K562 (cell line): ENCODE results near the gene UTP14A. TPM values are rescaled to one million over a fixed set of nuclear protein-coding genes. Genes with fewer than 3 reads are reported as not detected.

Source experiments
- ADNP ChIP-seq: fragments of 200-800 bp; sonication (Bioruptor generic); IDR thresholded peaks from 2 replicates; pipeline ENCODE4 v1.6.1; 2016; ENCODE audit warnings: missing genetic modification characterization, missing compliant biosample characterization
- BRF2 ChIP-seq: IDR thresholded peaks from 3 replicates; pipeline ENCODE4 v1.6.1; 2011; ENCODE audit warnings: borderline replicate concordance, mild to moderate bottlenecking; ENCODE audit not compliant: insufficient read length, insufficient read depth
- CBX8 ChIP-seq: fragments of 200-600 bp; sonication (generic); IDR thresholded peaks from 2 replicates; pipeline ENCODE4 v1.6.1; 2012; ENCODE audit warnings: borderline replicate concordance, mixed run types, low read depth, mild to moderate bottlenecking, moderate library complexity, mixed read lengths, low read length, control low read depth, inconsistent platforms; ENCODE audit not compliant: poor library complexity, severe bottlenecking; ENCODE audit errors: extremely low read depth
- CCNT2 ChIP-seq: IDR thresholded peaks from 2 replicates; pipeline ENCODE4 v1.6.1; 2011; ENCODE audit warnings: borderline replicate concordance, low read depth, mild to moderate bottlenecking, moderate library complexity, mixed read lengths, low read length; ENCODE audit not compliant: insufficient read length; ENCODE audit errors: extremely low read depth
- HDAC1 ChIP-seq, 2 experiments: fragments of 450-650 bp; IDR thresholded peaks; 2 replicates each; pipeline ENCODE4 v1.6.1; 2016 to 2017; ENCODE audit warnings: inconsistent platforms in 1 of 2, mild to moderate bottlenecking in 1 of 2, moderate library complexity in 1 of 2
- MTA1 ChIP-seq: fragments of 450-650 bp; IDR thresholded peaks from 2 replicates; pipeline ENCODE4 v1.6.1; 2017; ENCODE audit warnings: borderline replicate concordance
- NFE2 ChIP-seq: IDR thresholded peaks from 2 replicates; pipeline ENCODE4 v1.6.1; 2014; ENCODE audit warnings: antibody characterized with exemption, low read depth
- NFRKB ChIP-seq: fragments of 450-650 bp; IDR thresholded peaks from 2 replicates; pipeline ENCODE4 v1.6.1; 2016; ENCODE audit warnings: low read depth
- PML ChIP-seq: IDR thresholded peaks from 2 replicates; pipeline ENCODE4 v1.6.1; 2012; ENCODE audit warnings: low read length, inconsistent platforms
- PTRF ChIP-seq: fragments of 450-650 bp; IDR thresholded peaks from 2 replicates; pipeline ENCODE4 v1.6.1; 2016; ENCODE audit warnings: mild to moderate bottlenecking, missing genetic modification characterization, missing compliant biosample characterization
- SAFB ChIP-seq: fragments of 200-400 bp; formaldehyde crosslinking; IDR thresholded peaks from 2 replicates; pipeline ENCODE4 v1.6.1; 2017; ENCODE audit warnings: low read depth, low read length, borderline replicate concordance
- SAFB2 ChIP-seq: fragments of 200-400 bp; formaldehyde crosslinking; IDR thresholded peaks from 2 replicates; pipeline ENCODE4 v1.6.1; 2018; ENCODE audit warnings: borderline replicate concordance, low read length, low read depth, moderate library complexity; ENCODE audit not compliant: severe bottlenecking
- TCFL5 ChIP-seq: fragments of 250-450 bp; sonication (Bioruptor Pico); conservative IDR thresholded peaks from 2 replicates; pipeline ENCODE4 v1.6.1; 2021; ENCODE audit warnings: mild to moderate bottlenecking, moderate library complexity, matching md5 sums
- THRAP3 ChIP-seq: fragments of 450-650 bp; IDR thresholded peaks from 2 replicates; pipeline ENCODE4 v1.6.1; 2016; ENCODE audit warnings: mild to moderate bottlenecking, inconsistent platforms, borderline replicate concordance
- ZBTB11 ChIP-seq, 3 experiments: fragments of 200-800 bp in 1 of 3; fragments of 250-450 bp in 1 of 3; fragments of 450-650 bp in 1 of 3; sonication (Bioruptor Pico) in 1 of 3; sonication (Bioruptor generic) in 1 of 3; formaldehyde crosslinking in 1 of 3; IDR thresholded peaks; 2 replicates each; pipeline versions ENCODE4 v1.6.1 to v1.8.0; 2016 to 2022; ENCODE audit warnings: mild to moderate bottlenecking in 2 of 3, missing genetic modification characterization in 2 of 3, missing compliant biosample characterization in 1 of 3, moderate library complexity in 1 of 3
- ZBTB43 ChIP-seq: sonication (generic); formaldehyde crosslinking; IDR thresholded peaks from 2 replicates; pipeline ENCODE4 v1.8.0; 2023; ENCODE audit warnings: mild to moderate bottlenecking, missing genetic modification reagents
- ZNF253 ChIP-seq: fragments of 250-450 bp; sonication (Bioruptor Pico); conservative IDR thresholded peaks from 2 replicates; pipeline ENCODE4 v1.6.1; 2021; ENCODE audit warnings: mild to moderate bottlenecking
- ZNF316 ChIP-seq: fragments of 450-650 bp; IDR thresholded peaks from 2 replicates; pipeline ENCODE4 v1.6.1; 2016
- ZNF324 ChIP-seq: fragments of 250-450 bp; sonication (Bioruptor Pico); IDR thresholded peaks from 2 replicates; pipeline ENCODE4 v1.4.0; 2020; ENCODE audit warnings: mild to moderate bottlenecking
- polyA plus RNA-seq, 8 experiments: library from polyadenylated mRNA; depleted of rRNA in 4 of 8; stranded (reverse) in 5 of 8; unstranded in 3 of 8; fragments of >200 nt; fragmentation: Nextera tagmentation in 2 of 8; fragmentation: Illumina TruSeq in 1 of 8; extraction: Ambion mirVana in 2 of 8; extraction: Trizol in 1 of 8; gene quantifications; 2 replicates each; pipeline versions ENCODE4 v1.2.1 to v1.2.3, GENCODE V29; 2011 to 2014; ENCODE audit warnings: inconsistent platforms in 1 of 8, missing spikeins in 1 of 8
- total RNA-seq, 7 experiments: library from RNA; depleted of rRNA in 6 of 7; stranded (reverse); fragments of >200 nt in 6 of 7; fragmentation: Illumina TruSeq in 2 of 7; extraction: Trizol in 2 of 7; gene quantifications; 2 replicates each; pipeline versions ENCODE4 v1.2.1 to v1.2.3, GENCODE V29; 2011 to 2021; ENCODE audit warnings: low replicate concordance in 1 of 7

Gene UTP14A
- total and polyA plus RNA-seq, 9 of the 15 experiments (the other 6 are each of a cell fraction or from before 2014, with no cell fraction given), result 30.5 to 91.0 (median 64.1) TPM

DNA sequence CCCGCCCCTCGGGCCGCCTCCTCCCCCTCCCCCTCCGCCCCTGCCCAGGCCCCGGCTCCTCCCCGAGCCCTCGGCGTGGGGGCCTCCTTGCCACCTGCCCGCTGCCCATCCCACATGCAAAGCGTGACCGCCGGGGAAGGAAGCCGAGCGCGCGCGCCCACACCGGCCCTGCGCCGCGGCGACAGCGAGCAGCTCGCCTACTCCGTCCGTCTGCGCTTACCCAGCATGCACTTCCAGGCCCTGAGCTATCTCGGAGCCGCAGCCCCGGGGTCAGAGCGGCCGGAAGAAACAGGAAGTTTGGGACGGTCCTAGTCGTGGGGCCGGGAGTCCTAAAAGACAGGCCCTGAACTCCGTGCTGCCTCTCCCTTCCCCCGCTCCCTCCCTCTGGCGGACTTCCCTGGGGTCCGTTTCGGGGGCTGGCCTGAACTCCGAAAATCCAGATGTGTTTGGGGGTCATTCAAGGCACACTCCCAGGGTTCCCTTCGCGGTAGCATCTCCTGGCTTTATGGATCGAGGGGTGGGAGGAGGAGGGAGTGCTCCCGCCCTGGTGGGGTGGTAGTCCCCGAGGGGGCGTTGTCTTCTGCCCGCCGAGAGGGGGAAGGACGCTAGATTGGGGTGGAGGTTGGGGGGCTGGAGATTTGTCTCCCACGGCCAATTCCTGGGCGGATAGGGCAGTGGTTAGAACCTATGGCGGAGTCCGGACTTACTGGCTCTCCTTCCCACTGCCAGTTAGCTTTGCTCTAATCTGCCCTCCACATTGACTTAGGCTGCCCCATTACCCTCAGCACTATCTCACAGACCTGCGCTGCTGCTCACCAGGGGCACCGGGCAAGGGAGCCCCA is 51.5 kb downstream of the UTP14A start (continued):
- TF ChIP-seq TCFL5 (CRISPR knock-in tag) (no peak), CBX8 (no peak), ZNF316 (no peak), PML (peak; percentile 62), ZBTB11 (CRISPR knock-in tag; IDR thresholded peaks at IDR 0.05) (peak in 1 of 3 experiments; percentile 57; a peak in 2 of 6 replicates), PTRF (tag) (no peak), NFRKB (peak; percentile 82), ADNP (tag) (no peak), BRF2 (no peak), SAFB2 (no peak), THRAP3 (no peak), CCNT2 (peak; percentile 80), ZNF253 (CRISPR knock-in tag) (no peak), SAFB (no peak), ZBTB43 (CRISPR knock-in tag) (no peak), NFE2 (peak; percentile 30; the same call in 1 of the 2 replicates), MTA1 (0 out of 2 replicates have a peak, but pooled peaks have one; percentile 16), HDAC1 (IDR thresholded peaks at IDR 0.05) (peak in 1 of 2 experiments; percentile 34; a peak in 1 of 4 replicates), ZNF324 (no peak)
